WTC11 (cell line): Measurements from ENCODE around the gene FBLL1.

Experiments used
- ATF2 ChIP-seq: sonication (generic); formaldehyde crosslinking; IDR thresholded peaks from 2 replicates; pipeline ENCODE4 v1.8.1; 2022; ENCODE audit warnings: low read depth, missing genetic modification reagents, borderline replicate concordance
- CTCF ChIP-seq: fragments of 200-600 bp; IDR thresholded peaks from 2 replicates; pipeline ENCODE4 v1.8.0; 2022; ENCODE audit warnings: antibody characterized with exemption
- ETV6 ChIP-seq: sonication (generic); formaldehyde crosslinking; IDR thresholded peaks from 2 replicates; pipeline ENCODE4 v1.8.1; 2022; ENCODE audit warnings: mild to moderate bottlenecking, missing genetic modification reagents
- NFE2L1 ChIP-seq: sonication (generic); formaldehyde crosslinking; IDR thresholded peaks from 2 replicates; pipeline ENCODE4 v1.8.1; 2023; ENCODE audit warnings: missing genetic modification reagents
- OVOL2 ChIP-seq: fragments of 250-450 bp; sonication (Bioruptor Pico); IDR thresholded peaks from 2 replicates; pipeline ENCODE4 v1.9.0; 2021; ENCODE audit warnings: mild to moderate bottlenecking, borderline replicate concordance
- PREB ChIP-seq: sonication (generic); formaldehyde crosslinking; IDR thresholded peaks from 2 replicates; pipeline ENCODE4 v1.8.1; 2022; ENCODE audit warnings: mild to moderate bottlenecking, missing genetic modification reagents, moderate library complexity, borderline replicate concordance
- TEAD4 ChIP-seq: sonication (generic); formaldehyde crosslinking; IDR thresholded peaks from 2 replicates; pipeline ENCODE4 v1.8.0; 2022; ENCODE audit warnings: mild to moderate bottlenecking, missing genetic modification reagents
- ZNF232 ChIP-seq: sonication (generic); formaldehyde crosslinking; IDR thresholded peaks from 2 replicates; pipeline ENCODE4 v1.8.0; 2022; ENCODE audit warnings: mild to moderate bottlenecking, missing genetic modification reagents
- ZNF263 ChIP-seq: sonication (generic); formaldehyde crosslinking; IDR thresholded peaks from 2 replicates; pipeline ENCODE4 v1.8.1; 2022; ENCODE audit warnings: low read depth, mild to moderate bottlenecking, moderate library complexity, missing genetic modification reagents
- TF ChIP-seq, protein P1 (sequence below): fragments of 250-450 bp; sonication (Bioruptor Pico); IDR thresholded peaks from 2 replicates; pipeline ENCODE4 v1.9.0; 2021; ENCODE audit warnings: moderate library complexity, mild to moderate bottlenecking, inconsistent platforms, borderline replicate concordance
- TF ChIP-seq, protein P2 (sequence below): fragments of 250-450 bp; sonication (Bioruptor Pico); conservative IDR thresholded peaks from 2 replicates; pipeline ENCODE4 v1.9.0; 2021; ENCODE audit warnings: mild to moderate bottlenecking
- TF ChIP-seq, protein P3 (sequence below): sonication (generic); formaldehyde crosslinking; IDR thresholded peaks from 2 replicates; pipeline ENCODE4 v1.8.0; 2022; ENCODE audit warnings: mild to moderate bottlenecking, missing genetic modification reagents
- TF ChIP-seq, protein P4 (sequence below): sonication (generic); formaldehyde crosslinking; IDR thresholded peaks from 2 replicates; pipeline ENCODE4 v1.8.0; 2022; ENCODE audit warnings: mild to moderate bottlenecking, missing genetic modification reagents

GRCh38 chr5:168502563-168503237 lies 26.4 kb upstream of the FBLL1 start:
- TF ChIP-seq CTCF (no peak), ATF2 (CRISPR knock-in tag) (no peak), PREB (CRISPR knock-in tag) (no peak), ZNF263 (CRISPR knock-in tag) (no peak), ETV6 (CRISPR knock-in tag) (no peak), ZNF232 (no peak), NFE2L1 (CRISPR knock-in tag) (no peak), TEAD4 (CRISPR knock-in tag) (no peak), OVOL2 (no peak)
- TF ChIP-seq, protein P1, sequence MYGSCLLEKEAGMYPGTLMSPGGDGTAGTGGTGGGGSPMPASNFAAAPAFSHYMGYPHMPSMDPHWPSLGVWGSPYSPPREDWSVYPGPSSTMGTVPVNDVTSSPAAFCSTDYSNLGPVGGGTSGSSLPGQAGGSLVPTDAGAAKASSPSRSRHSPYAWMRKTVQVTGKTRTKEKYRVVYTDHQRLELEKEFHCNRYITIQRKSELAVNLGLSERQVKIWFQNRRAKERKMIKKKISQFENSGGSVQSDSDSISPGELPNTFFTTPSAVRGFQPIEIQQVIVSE (CRISPR knock-in tag) = no peak
- TF ChIP-seq, protein P2, sequence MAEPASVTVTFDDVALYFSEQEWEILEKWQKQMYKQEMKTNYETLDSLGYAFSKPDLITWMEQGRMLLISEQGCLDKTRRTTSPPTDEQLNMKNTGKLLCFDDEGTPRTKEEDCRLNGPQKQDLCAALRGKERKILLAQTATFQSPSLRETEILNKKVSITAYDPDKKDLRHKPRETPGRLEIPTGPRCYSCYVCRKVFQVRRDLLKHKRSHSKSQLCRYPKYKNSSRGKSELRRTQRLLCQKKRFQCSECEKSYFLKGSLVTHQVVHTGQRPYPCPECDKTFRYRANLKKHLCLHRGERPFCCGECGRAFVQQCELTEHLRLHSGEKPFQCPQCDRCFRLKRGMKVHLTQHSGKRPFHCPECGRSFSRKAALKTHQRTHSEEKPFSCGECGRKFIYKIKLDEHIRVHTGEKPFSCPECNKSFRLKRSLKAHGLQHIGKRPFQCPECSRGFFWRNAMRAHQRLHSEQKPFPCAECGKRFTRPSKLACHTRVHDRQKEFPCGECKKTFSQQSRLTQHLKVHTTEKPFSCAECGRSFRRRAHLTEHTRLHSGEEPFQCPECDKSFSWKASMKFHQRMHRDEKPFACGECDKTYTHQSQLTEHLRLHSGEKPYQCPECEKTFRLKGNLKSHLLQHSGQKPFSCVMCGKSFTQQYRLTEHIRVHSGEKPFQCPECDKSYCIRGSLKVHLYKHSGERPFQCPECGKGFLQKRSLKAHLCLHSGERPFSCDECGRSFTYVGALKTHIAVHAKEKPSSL (CRISPR knock-in tag) = no peak
- TF ChIP-seq, protein P3, sequence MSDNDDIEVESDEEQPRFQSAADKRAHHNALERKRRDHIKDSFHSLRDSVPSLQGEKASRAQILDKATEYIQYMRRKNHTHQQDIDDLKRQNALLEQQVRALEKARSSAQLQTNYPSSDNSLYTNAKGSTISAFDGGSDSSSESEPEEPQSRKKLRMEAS (CRISPR knock-in tag) = no peak
- TF ChIP-seq, protein P4, sequence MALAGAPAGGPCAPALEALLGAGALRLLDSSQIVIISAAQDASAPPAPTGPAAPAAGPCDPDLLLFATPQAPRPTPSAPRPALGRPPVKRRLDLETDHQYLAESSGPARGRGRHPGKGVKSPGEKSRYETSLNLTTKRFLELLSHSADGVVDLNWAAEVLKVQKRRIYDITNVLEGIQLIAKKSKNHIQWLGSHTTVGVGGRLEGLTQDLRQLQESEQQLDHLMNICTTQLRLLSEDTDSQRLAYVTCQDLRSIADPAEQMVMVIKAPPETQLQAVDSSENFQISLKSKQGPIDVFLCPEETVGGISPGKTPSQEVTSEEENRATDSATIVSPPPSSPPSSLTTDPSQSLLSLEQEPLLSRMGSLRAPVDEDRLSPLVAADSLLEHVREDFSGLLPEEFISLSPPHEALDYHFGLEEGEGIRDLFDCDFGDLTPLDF = no peak
